ENCODE data around the gene CFAP57. TPM values are rescaled to one million over a fixed set of nuclear protein-coding genes. Genes with fewer than 3 reads are reported as not detected.

CFAP57 gene
- polyA plus RNA-seq, 2 of the 4 experiments (the other 2 are of a cell fraction) = 0.54 to 0.80 TPM

DNA sequence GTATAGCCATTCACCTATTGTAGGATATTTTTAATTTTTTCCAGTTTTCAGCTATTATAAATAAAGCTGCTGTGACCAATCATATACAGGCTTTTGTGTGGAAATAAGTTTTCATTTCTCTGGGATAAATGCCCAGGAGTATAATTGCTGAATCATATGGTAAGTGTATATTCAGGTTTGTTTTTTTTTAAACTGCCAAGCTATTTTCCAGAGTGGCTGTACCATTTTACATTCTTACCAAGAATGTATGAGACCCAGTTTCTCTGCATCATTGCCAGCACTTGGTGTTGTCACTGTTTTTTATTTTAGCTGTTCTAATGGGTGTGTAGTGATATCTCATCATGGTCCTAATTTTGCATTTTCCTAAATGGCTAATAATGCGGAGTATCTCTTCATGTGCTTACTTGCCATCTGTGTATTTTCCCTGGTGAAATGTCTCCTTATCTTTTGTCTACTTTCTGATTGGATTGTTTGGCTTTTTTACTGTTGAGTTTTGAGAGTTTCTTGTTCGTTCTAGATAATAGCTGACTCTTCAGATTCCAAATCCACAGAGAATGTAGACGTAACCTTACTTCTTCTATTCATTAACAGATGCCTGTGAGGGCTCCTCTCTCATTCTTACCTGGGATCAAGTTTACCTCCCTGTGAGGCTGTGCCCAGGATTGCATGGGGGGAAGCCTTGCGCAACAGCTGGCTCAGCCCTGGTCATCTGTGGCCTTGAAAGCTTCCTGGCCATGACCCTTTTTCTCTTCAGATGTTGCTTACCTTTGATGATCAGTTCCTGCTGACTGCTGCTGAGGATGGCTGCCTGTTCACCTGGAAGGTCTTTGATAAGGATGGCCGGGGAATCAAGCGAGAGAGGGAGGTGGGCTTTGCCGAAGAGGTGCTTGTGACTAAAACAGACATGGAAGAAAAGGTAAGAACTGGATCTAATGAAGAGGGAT, 42.6 kb downstream of the CFAP57 start:
- H3K4me2 ChIP-seq = no peak overlapping the region
- CTCF ChIA-PET = interaction anchor here (1.5 to 3.0 kb wide), 3 partner anchors 9 to 24 kb away, joined by 3 to 21 read pairs (median 4); no protein-coding TSS in a partner anchor
- TF ChIP-seq ESRRA (IDR thresholded peaks at IDR 0.05; ENCODE audit: borderline replicate concordance, low read length) (no peak), MAFK (IDR thresholded peaks at IDR 0.05; ENCODE audit: partially characterized antibody) (peak; percentile 16)

DNA sequence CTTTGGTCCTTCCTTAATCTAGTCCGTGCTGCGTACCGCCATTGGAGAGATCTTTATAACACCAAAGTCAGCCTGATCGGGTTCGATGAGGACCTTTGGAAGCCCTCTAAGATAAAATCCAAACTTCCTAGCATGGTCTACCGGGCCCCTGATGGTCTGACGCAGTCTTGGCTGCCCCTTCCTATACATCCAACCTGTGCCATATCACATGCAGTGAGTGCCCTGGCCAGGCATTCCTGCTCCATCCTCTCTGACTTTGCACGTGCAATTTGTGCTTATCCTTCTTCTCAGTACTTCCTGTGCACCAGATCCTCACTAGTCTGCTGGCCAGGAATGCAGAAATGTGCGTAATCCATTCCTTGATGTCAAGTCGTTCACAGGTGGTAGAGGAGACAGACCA, 45.6 kb downstream of the CFAP57 start:
- 81% methylated on average over 10 of the region's 10 CpGs for WGBS (ENCODE audit: missing lambda C conversion rate)
- CTCF ChIA-PET = no interaction called here
- POLR2A ChIA-PET = no interaction called here

More for the DNA sequence above, 42.6 kb downstream of the CFAP57 start:
- FAIRE-seq (no peak), DNase-seq (ENCODE audit: low read depth in 1 of 2, low spot score in 1 of 2) (no peak), ATAC-seq (no peak)
- POLR2A ChIA-PET = no interaction called here
- Histone ChIP-seq H3K4me3 (no peak overlapping the region), H3K27ac (no peak overlapping the region), H3K9me3 (no peaks in the 10 kb centered on the region), H3K4me1 (no peaks in the 10 kb centered on the region)
- 75% methylated on average over 7 of the region's 7 CpGs for WGBS (ENCODE audit: missing lambda C conversion rate)

More for the DNA sequence above, 45.6 kb downstream of the CFAP57 start:
- no peaks in the 10 kb centered on the region for H3K9me3 ChIP-seq
- FAIRE-seq (no peak), DNase-seq (ENCODE audit: low read depth in 1 of 2, low spot score in 1 of 2) (no peak), ATAC-seq (no peak)
- no peaks in the 10 kb centered on the region for H3K4me1 ChIP-seq
- H3K4me2 ChIP-seq = no peak overlapping the region
- no peak overlapping the region for H3K4me3 ChIP-seq
- TF ChIP-seq PHF8 (IDR thresholded peaks at IDR 0.05; ENCODE audit: borderline replicate concordance, low read depth) (no peak), RARB (CRISPR knock-in tag; IDR thresholded peaks at IDR 0.05) (no peak), NFE2L2 (conservative IDR thresholded peaks at IDR 0.05; ENCODE audit: low read length) (no peak)
- TF ChIP-seq, protein P1, sequence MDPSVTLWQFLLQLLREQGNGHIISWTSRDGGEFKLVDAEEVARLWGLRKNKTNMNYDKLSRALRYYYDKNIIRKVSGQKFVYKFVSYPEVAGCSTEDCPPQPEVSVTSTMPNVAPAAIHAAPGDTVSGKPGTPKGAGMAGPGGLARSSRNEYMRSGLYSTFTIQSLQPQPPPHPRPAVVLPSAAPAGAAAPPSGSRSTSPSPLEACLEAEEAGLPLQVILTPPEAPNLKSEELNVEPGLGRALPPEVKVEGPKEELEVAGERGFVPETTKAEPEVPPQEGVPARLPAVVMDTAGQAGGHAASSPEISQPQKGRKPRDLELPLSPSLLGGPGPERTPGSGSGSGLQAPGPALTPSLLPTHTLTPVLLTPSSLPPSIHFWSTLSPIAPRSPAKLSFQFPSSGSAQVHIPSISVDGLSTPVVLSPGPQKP (IDR thresholded peaks at IDR 0.05; ENCODE audit: low read depth, low read length) = no peak
- TF ChIP-seq, protein P2, sequence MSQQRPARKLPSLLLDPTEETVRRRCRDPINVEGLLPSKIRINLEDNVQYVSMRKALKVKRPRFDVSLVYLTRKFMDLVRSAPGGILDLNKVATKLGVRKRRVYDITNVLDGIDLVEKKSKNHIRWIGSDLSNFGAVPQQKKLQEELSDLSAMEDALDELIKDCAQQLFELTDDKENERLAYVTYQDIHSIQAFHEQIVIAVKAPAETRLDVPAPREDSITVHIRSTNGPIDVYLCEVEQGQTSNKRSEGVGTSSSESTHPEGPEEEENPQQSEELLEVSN (IDR thresholded peaks at IDR 0.05; ENCODE audit: borderline replicate concordance, low read depth) = no peak
- TF ChIP-seq, protein P3, sequence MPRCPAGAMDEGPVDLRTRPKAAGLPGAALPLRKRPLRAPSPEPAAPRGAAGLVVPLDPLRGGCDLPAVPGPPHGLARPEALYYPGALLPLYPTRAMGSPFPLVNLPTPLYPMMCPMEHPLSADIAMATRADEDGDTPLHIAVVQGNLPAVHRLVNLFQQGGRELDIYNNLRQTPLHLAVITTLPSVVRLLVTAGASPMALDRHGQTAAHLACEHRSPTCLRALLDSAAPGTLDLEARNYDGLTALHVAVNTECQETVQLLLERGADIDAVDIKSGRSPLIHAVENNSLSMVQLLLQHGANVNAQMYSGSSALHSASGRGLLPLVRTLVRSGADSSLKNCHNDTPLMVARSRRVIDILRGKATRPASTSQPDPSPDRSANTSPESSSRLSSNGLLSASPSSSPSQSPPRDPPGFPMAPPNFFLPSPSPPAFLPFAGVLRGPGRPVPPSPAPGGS (IDR thresholded peaks at IDR 0.05) = no peak
- TF ChIP-seq, protein P4, sequence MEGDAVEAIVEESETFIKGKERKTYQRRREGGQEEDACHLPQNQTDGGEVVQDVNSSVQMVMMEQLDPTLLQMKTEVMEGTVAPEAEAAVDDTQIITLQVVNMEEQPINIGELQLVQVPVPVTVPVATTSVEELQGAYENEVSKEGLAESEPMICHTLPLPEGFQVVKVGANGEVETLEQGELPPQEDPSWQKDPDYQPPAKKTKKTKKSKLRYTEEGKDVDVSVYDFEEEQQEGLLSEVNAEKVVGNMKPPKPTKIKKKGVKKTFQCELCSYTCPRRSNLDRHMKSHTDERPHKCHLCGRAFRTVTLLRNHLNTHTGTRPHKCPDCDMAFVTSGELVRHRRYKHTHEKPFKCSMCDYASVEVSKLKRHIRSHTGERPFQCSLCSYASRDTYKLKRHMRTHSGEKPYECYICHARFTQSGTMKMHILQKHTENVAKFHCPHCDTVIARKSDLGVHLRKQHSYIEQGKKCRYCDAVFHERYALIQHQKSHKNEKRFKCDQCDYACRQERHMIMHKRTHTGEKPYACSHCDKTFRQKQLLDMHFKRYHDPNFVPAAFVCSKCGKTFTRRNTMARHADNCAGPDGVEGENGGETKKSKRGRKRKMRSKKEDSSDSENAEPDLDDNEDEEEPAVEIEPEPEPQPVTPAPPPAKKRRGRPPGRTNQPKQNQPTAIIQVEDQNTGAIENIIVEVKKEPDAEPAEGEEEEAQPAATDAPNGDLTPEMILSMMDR (IDR thresholded peaks at IDR 0.05) = no peak
- TF ChIP-seq, protein P5, sequence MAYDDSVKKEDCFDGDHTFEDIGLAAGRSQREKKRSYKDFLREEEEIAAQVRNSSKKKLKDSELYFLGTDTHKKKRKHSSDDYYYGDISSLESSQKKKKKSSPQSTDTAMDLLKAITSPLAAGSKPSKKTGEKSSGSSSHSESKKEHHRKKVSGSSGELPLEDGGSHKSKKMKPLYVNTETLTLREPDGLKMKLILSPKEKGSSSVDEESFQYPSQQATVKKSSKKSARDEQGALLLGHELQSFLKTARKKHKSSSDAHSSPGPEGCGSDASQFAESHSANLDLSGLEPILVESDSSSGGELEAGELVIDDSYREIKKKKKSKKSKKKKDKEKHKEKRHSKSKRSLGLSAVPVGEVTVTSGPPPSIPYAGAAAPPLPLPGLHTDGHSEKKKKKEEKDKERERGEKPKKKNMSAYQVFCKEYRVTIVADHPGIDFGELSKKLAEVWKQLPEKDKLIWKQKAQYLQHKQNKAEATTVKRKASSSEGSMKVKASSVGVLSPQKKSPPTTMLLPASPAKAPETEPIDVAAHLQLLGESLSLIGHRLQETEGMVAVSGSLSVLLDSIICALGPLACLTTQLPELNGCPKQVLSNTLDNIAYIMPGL (CRISPR knock-in tag; IDR thresholded peaks at IDR 0.05; ENCODE audit: borderline replicate concordance) = no peak
- no peak overlapping the region for H3K27ac ChIP-seq
